SK-N-SH (cell line): Measurements from ENCODE around the gene SIPA1L2. TPM values are rescaled to one million over a fixed set of nuclear protein-coding genes. Genes with fewer than 3 reads are reported as not detected.

Source experiments
- CTCF ChIA-PET: fragments of 300-600, 350-600 bp; formaldehyde crosslinking; extraction: SDS; loops from one replicate; lab custom pipeline; 2021; lab: Yijun Ruan, JAX
- POLR2A ChIA-PET: fragments of 350-600 bp; sonication (Branson Sonifier 250); formaldehyde crosslinking; extraction: SDS; loops from one replicate; lab custom pipeline; 2020; ENCODE audit warnings: antibody characterized with exemption, inconsistent platforms; lab: Yijun Ruan, JAX
- DNase-seq: peaks from one replicate; pipeline ENCODE4 v3.0.0; 2012
- H2AFZ ChIP-seq: fragments of 200-600 bp; sonication (generic); 2 replicates; pipeline ENCODE4 v1.8.1; 2016; ENCODE audit warnings: antibody characterized with exemption, mild to moderate bottlenecking, low read depth
- H3F3A ChIP-seq: fragments of 200-600 bp; sonication (generic); replicated peaks from 2 replicates; pipeline ENCODE3; 2016; ENCODE audit warnings: antibody characterized with exemption, mild to moderate bottlenecking; ENCODE audit not compliant: insufficient read depth
- H3K27ac ChIP-seq, 2 experiments: fragments of 200-500 bp in 1 of 2; fragments of 200-600 bp in 1 of 2; sonication (Bioruptor generic) in 1 of 2; sonication (generic), shearing (Covaris generic) in 1 of 2; 2 replicates each; pipeline versions ENCODE4 v1.5.1 to v1.6.1; 2014 to 2016; ENCODE audit warnings: low read depth in 2 of 2, inconsistent platforms in 1 of 2, low read length in 1 of 2, mild to moderate bottlenecking in 1 of 2, mixed read lengths in 1 of 2
- H3K27me3 ChIP-seq: fragments of 200-600 bp; sonication (generic), shearing (Covaris generic); 2 replicates; pipeline ENCODE4 v1.6.1; 2016; ENCODE audit warnings: mixed run types; ENCODE audit not compliant: insufficient read depth
- H3K36me3 ChIP-seq, 2 experiments: fragments of 200-500 bp in 1 of 2; fragments of 200-600 bp in 1 of 2; sonication (Bioruptor generic) in 1 of 2; sonication (generic) in 1 of 2; replicated peaks in 1 of 2; 2 replicates each; pipeline versions ENCODE3 to v1.5.1; 2014 to 2016; ENCODE audit warnings: low read length in 1 of 2, mild to moderate bottlenecking in 1 of 2; ENCODE audit not compliant: insufficient read depth in 2 of 2, control insufficient read depth in 1 of 2
- H3K4me1 ChIP-seq, 2 experiments: fragments of 200-500 bp in 1 of 2; fragments of 200-600 bp in 1 of 2; sonication (Bioruptor generic) in 1 of 2; sonication (generic), shearing (Covaris generic) in 1 of 2; 2 replicates each; pipeline versions ENCODE4 v1.5.1 to v1.6.1; 2014 to 2016; ENCODE audit warnings: low read depth in 1 of 2, low read length in 1 of 2, mixed run types in 1 of 2; ENCODE audit not compliant: insufficient read depth in 2 of 2, control insufficient read depth in 1 of 2
- H3K4me2 ChIP-seq: fragments of 200-600 bp; sonication (generic), shearing (Covaris generic); 2 replicates; pipeline ENCODE4 v1.6.1; 2017; ENCODE audit warnings: mixed run types
- H3K4me3 ChIP-seq, 2 experiments: fragments of 200-500 bp in 1 of 2; fragments of 200-600 bp in 1 of 2; sonication (Bioruptor generic) in 1 of 2; sonication (generic), shearing (Covaris generic) in 1 of 2; 2 replicates each; pipeline versions ENCODE4 v1.5.1 to v1.8.1; 2014 to 2016; ENCODE audit warnings: low read depth in 2 of 2, inconsistent platforms in 1 of 2, low read length in 1 of 2, mild to moderate bottlenecking in 1 of 2, mixed read lengths in 1 of 2, moderate library complexity in 1 of 2
- H3K79me2 ChIP-seq: fragments of 200-600 bp; sonication (generic); 2 replicates; pipeline ENCODE4 v1.8.1; 2017; ENCODE audit warnings: mild to moderate bottlenecking; ENCODE audit not compliant: insufficient read depth
- H3K9ac ChIP-seq: fragments of 200-600 bp; sonication (generic); 2 replicates; pipeline ENCODE4 v1.6.1; 2017; ENCODE audit warnings: mixed run types
- H3K9me2 ChIP-seq: fragments of 200-600 bp; sonication (generic); 2 replicates; pipeline ENCODE4 v1.6.1; 2017; ENCODE audit warnings: mixed run types
- H3K9me3 ChIP-seq: fragments of 200-600 bp; sonication (generic); 2 replicates; pipeline ENCODE4 v1.6.1; 2017; ENCODE audit warnings: mixed run types, mild to moderate bottlenecking, moderate library complexity
- H4K20me1 ChIP-seq: fragments of 200-600 bp; sonication (generic); 2 replicates; pipeline ENCODE4 v1.6.1; 2017; ENCODE audit warnings: mild to moderate bottlenecking, mixed run types; ENCODE audit not compliant: insufficient read depth
- CHD2 ChIP-seq: fragments of 150-350 bp; IDR thresholded peaks from 2 replicates; pipeline ENCODE4 v1.6.1; 2018; ENCODE audit warnings: low read length; ENCODE audit not compliant: partially characterized antibody
- EP300 ChIP-seq, 2 experiments: IDR thresholded peaks; 2 replicates each; pipeline versions ENCODE4 v1.4.0 to v1.6.1; 2012; ENCODE audit warnings: borderline replicate concordance in 1 of 2, low read depth in 1 of 2, low read length in 1 of 2
- FOSL2 ChIP-seq: IDR thresholded peaks from 2 replicates; pipeline ENCODE4 v1.4.0; 2012; ENCODE audit warnings: low read depth, mild to moderate bottlenecking, moderate library complexity, borderline replicate concordance
- FOXJ3 ChIP-seq: sonication (generic); formaldehyde crosslinking; IDR thresholded peaks from 2 replicates; pipeline ENCODE4 v1.5.1; 2020; ENCODE audit warnings: mild to moderate bottlenecking, missing genetic modification reagents
- FOXM1 ChIP-seq: IDR thresholded peaks from 2 replicates; pipeline ENCODE4 v1.4.0; 2012; ENCODE audit warnings: low read depth, mild to moderate bottlenecking
- GABPA ChIP-seq: IDR thresholded peaks from 2 replicates; pipeline ENCODE4 v1.4.0; 2012; ENCODE audit warnings: low read depth, mild to moderate bottlenecking
- JUND ChIP-seq: IDR thresholded peaks from 2 replicates; pipeline ENCODE4 v1.4.0; 2012
- MXI1 ChIP-seq: IDR thresholded peaks from 2 replicates; pipeline ENCODE4 v1.6.1; 2012; ENCODE audit warnings: mild to moderate bottlenecking, low read depth, low read length, improper control_type of control experiment
- NRF1 ChIP-seq: IDR thresholded peaks from 2 replicates; pipeline ENCODE4 v1.6.1; 2012; ENCODE audit warnings: low read depth, mild to moderate bottlenecking, low read length
- RAD21 ChIP-seq: IDR thresholded peaks from 2 replicates; pipeline ENCODE4 v1.6.1; 2012; ENCODE audit warnings: mild to moderate bottlenecking, low read length
- RCOR1 ChIP-seq: fragments of 150-350 bp; IDR thresholded peaks from 2 replicates; pipeline ENCODE4 v1.6.1; 2017; ENCODE audit warnings: antibody characterized with exemption, low read length
- RXRA ChIP-seq: IDR thresholded peaks from 2 replicates; pipeline ENCODE4 v1.4.0; 2012; ENCODE audit warnings: low read depth, mild to moderate bottlenecking, borderline replicate concordance
- SMC3 ChIP-seq: IDR thresholded peaks from 2 replicates; pipeline ENCODE4 v1.6.1; 2012; ENCODE audit warnings: low read depth, low read length, improper control_type of control experiment
- TAF1 ChIP-seq: IDR thresholded peaks from 2 replicates; pipeline ENCODE4 v1.6.1; 2012; ENCODE audit warnings: low read depth, mild to moderate bottlenecking, low read length, moderate library complexity, borderline replicate concordance
- TCF12 ChIP-seq: IDR thresholded peaks from 2 replicates; pipeline ENCODE4 v1.4.0; 2012
- WGBS: methylation state at CpG from one replicate; pipeline ENCODE4 v1.1.6; 2017; ENCODE audit warnings: low lambda C conversion rate; 5-methylcytosine and 5-hydroxymethylcytosine counted together
- polyA plus RNA-seq, 3 experiments: library from polyadenylated mRNA; depleted of rRNA; stranded (reverse); fragments of >200 nt; gene quantifications; 2 replicates each; pipeline ENCODE4 v1.2.3, GENCODE V29; 2012
- TF ChIP-seq, protein P1 (sequence below): IDR thresholded peaks from 2 replicates; pipeline ENCODE4 v1.4.0; 2012; ENCODE audit warnings: low read depth, borderline replicate concordance
- TF ChIP-seq, protein P2 (sequence below): IDR thresholded peaks from 2 replicates; pipeline ENCODE4 v1.4.0; 2012; ENCODE audit warnings: low read depth
- TF ChIP-seq, protein P3 (sequence below): IDR thresholded peaks from 2 replicates; pipeline ENCODE4 v1.4.0; 2012; ENCODE audit warnings: low read depth, borderline replicate concordance
- TF ChIP-seq, protein P4 (sequence below): fragments of 150-350 bp; IDR thresholded peaks from 2 replicates; pipeline ENCODE4 v1.6.1; 2016; ENCODE audit warnings: mild to moderate bottlenecking, low read depth, low read length
- TF ChIP-seq, protein P5 (sequence below): IDR thresholded peaks from 2 replicates; pipeline ENCODE4 v1.6.1; 2012; ENCODE audit warnings: mild to moderate bottlenecking, low read depth, low read length, moderate library complexity

The SIPA1L2 gene
- polyA plus RNA-seq, 1 of the 3 experiments (the other 2 are of a cell fraction), result 0.48 TPM

DNA sequence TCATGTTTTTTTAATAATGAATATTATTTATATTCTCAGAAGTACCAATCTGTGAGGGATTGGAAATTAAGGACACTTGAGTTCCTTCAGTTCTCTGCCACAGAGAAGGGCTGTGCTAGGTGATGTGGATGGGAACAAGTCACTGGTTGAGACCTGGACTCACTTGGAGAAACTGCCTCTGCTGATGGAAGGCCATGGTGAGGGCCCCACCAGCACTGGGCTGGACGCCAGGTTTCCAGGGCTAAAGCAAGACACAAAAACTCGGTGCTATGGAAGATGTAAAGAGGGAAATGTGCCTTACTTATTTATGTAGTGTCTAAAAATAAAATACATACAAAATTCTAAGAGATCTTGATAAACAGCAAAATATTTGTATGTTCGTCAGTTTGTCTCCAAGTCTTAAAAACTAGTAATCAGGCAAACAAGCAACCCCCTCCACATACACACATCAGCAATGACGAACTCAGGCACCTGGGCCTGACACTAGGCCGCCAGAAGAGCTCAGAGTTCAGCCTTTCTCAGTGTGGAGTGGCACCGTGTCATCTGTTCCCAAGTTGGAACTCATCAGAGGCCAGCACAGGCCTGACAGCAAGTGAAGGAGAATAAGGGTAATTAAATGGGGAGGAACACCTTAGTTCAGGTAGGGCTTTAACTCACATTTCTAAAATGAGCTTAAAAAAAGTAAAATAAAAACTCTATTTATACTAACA, 19.6 kb downstream of the SIPA1L2 start (continued):
- TF ChIP-seq, protein P1, sequence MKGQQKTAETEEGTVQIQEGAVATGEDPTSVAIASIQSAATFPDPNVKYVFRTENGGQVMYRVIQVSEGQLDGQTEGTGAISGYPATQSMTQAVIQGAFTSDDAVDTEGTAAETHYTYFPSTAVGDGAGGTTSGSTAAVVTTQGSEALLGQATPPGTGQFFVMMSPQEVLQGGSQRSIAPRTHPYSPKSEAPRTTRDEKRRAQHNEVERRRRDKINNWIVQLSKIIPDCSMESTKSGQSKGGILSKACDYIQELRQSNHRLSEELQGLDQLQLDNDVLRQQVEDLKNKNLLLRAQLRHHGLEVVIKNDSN, result no peak
- TF ChIP-seq CHD2, result no peak
- no peak for TF ChIP-seq TAF1
- TF ChIP-seq FOXJ3 (CRISPR knock-in tag), result no peak
- TF ChIP-seq, protein P2, sequence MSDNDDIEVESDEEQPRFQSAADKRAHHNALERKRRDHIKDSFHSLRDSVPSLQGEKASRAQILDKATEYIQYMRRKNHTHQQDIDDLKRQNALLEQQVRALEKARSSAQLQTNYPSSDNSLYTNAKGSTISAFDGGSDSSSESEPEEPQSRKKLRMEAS, result no peak

DNA sequence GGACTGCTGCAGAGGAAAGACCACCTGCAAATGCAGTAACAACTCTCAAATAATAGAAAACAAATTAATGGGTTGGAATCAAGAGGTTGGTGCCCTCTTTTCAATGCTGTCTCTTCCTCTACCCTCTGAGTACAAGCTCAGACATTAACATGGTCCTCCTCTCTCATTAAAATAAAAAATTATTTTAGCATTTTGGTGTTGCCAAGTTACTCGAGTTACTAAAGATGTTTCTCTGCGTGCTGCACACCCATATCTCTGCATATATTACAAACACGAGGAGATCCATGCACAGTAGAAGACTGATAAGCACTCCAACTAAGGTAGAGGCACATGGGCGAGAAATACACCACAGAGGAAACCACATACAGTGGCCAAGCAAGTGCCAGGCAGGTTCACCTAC, 21.5 kb downstream of the SIPA1L2 start:
- TF ChIP-seq RCOR1 (no peak), NRF1 (no peak), SMC3 (no peak), FOSL2 (no peak), TCF12 (no peak), GABPA (no peak), FOXM1 (no peak), MXI1 (no peak), EP300 (IDR thresholded peaks at IDR 0.05; ENCODE audit: borderline replicate concordance in 1 of 2, low read depth in 1 of 2, low read length in 1 of 2) (no peak), JUND (no peak), RAD21 (no peak), RXRA (no peak)
- TF ChIP-seq, protein P3, sequence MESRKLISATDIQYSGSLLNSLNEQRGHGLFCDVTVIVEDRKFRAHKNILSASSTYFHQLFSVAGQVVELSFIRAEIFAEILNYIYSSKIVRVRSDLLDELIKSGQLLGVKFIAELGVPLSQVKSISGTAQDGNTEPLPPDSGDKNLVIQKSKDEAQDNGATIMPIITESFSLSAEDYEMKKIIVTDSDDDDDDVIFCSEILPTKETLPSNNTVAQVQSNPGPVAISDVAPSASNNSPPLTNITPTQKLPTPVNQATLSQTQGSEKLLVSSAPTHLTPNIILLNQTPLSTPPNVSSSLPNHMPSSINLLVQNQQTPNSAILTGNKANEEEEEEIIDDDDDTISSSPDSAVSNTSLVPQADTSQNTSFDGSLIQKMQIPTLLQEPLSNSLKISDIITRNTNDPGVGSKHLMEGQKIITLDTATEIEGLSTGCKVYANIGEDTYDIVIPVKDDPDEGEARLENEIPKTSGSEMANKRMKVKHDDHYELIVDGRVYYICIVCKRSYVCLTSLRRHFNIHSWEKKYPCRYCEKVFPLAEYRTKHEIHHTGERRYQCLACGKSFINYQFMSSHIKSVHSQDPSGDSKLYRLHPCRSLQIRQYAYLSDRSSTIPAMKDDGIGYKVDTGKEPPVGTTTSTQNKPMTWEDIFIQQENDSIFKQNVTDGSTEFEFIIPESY, result no peak
- TF ChIP-seq, protein P1, result no peak
- TF ChIP-seq, protein P4, sequence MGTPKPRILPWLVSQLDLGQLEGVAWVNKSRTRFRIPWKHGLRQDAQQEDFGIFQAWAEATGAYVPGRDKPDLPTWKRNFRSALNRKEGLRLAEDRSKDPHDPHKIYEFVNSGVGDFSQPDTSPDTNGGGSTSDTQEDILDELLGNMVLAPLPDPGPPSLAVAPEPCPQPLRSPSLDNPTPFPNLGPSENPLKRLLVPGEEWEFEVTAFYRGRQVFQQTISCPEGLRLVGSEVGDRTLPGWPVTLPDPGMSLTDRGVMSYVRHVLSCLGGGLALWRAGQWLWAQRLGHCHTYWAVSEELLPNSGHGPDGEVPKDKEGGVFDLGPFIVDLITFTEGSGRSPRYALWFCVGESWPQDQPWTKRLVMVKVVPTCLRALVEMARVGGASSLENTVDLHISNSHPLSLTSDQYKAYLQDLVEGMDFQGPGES, result no peak
- TF ChIP-seq, protein P5, sequence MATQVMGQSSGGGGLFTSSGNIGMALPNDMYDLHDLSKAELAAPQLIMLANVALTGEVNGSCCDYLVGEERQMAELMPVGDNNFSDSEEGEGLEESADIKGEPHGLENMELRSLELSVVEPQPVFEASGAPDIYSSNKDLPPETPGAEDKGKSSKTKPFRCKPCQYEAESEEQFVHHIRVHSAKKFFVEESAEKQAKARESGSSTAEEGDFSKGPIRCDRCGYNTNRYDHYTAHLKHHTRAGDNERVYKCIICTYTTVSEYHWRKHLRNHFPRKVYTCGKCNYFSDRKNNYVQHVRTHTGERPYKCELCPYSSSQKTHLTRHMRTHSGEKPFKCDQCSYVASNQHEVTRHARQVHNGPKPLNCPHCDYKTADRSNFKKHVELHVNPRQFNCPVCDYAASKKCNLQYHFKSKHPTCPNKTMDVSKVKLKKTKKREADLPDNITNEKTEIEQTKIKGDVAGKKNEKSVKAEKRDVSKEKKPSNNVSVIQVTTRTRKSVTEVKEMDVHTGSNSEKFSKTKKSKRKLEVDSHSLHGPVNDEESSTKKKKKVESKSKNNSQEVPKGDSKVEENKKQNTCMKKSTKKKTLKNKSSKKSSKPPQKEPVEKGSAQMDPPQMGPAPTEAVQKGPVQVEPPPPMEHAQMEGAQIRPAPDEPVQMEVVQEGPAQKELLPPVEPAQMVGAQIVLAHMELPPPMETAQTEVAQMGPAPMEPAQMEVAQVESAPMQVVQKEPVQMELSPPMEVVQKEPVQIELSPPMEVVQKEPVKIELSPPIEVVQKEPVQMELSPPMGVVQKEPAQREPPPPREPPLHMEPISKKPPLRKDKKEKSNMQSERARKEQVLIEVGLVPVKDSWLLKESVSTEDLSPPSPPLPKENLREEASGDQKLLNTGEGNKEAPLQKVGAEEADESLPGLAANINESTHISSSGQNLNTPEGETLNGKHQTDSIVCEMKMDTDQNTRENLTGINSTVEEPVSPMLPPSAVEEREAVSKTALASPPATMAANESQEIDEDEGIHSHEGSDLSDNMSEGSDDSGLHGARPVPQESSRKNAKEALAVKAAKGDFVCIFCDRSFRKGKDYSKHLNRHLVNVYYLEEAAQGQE, result no peak
- TF ChIP-seq, protein P2, result no peak
- TF ChIP-seq, all 33 proteins: peak for 0
- DNase-seq, result no peak
- H3K4me2 ChIP-seq, result no peak overlapping the region
- H3K27ac ChIP-seq, result no peak overlapping the region
- H3K4me1 ChIP-seq, result peaks cover 0 to 2% of the 10 kb centered on the region in 2 experiments; a peak in 3 of 4 replicates
- H2AFZ ChIP-seq, result no peak overlapping the region
- no peaks in the 10 kb centered on the region for H3K9me2 ChIP-seq
- WGBS, result 58% methylated on average over 4 of the region's 4 CpGs
- H4K20me1 ChIP-seq, result no peaks in the 10 kb centered on the region
- no peaks in the 10 kb centered on the region for H3K79me2 ChIP-seq
- no peaks in the 10 kb centered on the region for H3K9me3 ChIP-seq
- H3K4me3 ChIP-seq, result no peak overlapping the region
- no peak overlapping the region for H3K9ac ChIP-seq
- ChIA-PET CTCF (no interaction called here), POLR2A (no interaction called here)
- H3K27me3 ChIP-seq, result no peaks in the 10 kb centered on the region
- no peaks in the 10 kb centered on the region for H3K36me3 ChIP-seq
- no peaks in the 10 kb centered on the region for H3F3A ChIP-seq
